Measurements from ENCODE around the gene MMAB. TPM values are rescaled to one million over a fixed set of nuclear protein-coding genes. Genes with fewer than 3 reads are reported as not detected.

Gene MMAB
- total RNA-seq, 4 donors from 2014 or later = 4.4 to 18.7 (median 11.9) TPM

DNA sequence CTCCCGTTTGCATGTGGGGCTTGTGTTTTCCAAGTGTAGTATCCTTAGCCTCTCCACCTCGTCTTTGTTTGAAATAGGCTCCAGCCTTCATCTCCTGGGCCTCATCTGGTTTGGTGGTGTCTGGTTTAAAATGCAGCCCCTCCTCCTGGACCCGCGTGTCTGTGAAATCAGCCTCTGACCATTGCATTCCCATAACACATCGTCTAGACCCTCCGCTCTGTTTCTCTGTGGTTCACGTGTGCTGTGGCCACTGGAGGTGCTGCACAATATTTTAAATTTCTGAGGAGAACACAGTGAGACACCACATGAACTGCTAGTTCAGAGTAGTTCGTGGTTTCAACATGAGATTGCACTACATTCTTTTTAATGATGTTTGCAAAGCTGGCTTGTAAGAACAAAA lies 60.3 kb downstream of the MMAB start:
- peaks cover 0 to 64% (median 27%) of the 10 kb centered on the region in 4 donors for H3K36me3 ChIP-seq
- WGBS, 2 donors (ENCODE audit: low coverage in 1 of 2) = 74 to 86% methylated on average over 5 to 8 of the region's 8 CpGs
- in situ Hi-C loops (cut with MboI; ENCODE audit: low pct_ligation_motif_present in 1 of 4, low pct_unique_long_range_greater_than_20kb in 1 of 4, low sequenced_read_pairs in 3 of 4) = loop anchor here in 1 of 4 donors (10.0 kb wide), 1 partner anchor 262 kb away; no protein-coding TSS in a partner anchor

DNA sequence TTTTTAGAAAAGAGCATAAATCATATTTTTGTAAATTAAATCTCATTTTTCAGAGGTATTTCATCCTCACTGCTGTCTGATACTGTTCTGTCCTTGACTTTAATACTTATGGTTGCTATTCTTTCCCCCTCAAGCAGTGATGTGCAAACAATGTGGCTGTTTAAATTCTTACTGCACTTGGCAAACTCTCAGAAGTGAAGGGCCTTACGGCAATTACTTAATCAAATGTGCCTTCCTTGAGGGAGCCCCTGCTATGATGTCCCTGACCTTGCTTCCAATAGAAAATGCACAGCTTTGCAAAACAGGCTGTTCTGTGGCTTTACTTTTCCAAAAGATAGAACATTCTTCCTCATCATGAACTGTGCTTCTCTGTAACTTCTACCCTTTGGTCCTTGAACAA lies 60.7 kb downstream of the MMAB start:
- intact Hi-C loops (cut with DNase I; ENCODE audit: low total_unique reads) = no loop called here
- Histone ChIP-seq H3K9me3 (no peaks in the 10 kb centered on the region), H3K27ac (no peak overlapping the region), H3K4me1 (no peaks in the 10 kb centered on the region), H3K4me3 (no peak overlapping the region), H3K36me3 (peaks cover 0 to 67% (median 25%) of the 10 kb centered on the region in 4 donors), H3K27me3 (no peaks in the 10 kb centered on the region)
- in situ Hi-C loops (cut with MboI; ENCODE audit: low pct_ligation_motif_present in 1 of 4, low pct_unique_long_range_greater_than_20kb in 1 of 4, low sequenced_read_pairs in 3 of 4) = loop anchor here in 1 of 4 donors (10.0 kb wide), 1 partner anchor 262 kb away; no protein-coding TSS in a partner anchor
- TF ChIP-seq POLR2A (IDR thresholded peaks at IDR 0.05) (no peak), EP300 (IDR thresholded peaks at IDR 0.05; ENCODE audit: low read depth) (no peak), POLR2AphosphoS5 (IDR thresholded peaks at IDR 0.05) (no peak)
- TF ChIP-seq, protein P1, sequence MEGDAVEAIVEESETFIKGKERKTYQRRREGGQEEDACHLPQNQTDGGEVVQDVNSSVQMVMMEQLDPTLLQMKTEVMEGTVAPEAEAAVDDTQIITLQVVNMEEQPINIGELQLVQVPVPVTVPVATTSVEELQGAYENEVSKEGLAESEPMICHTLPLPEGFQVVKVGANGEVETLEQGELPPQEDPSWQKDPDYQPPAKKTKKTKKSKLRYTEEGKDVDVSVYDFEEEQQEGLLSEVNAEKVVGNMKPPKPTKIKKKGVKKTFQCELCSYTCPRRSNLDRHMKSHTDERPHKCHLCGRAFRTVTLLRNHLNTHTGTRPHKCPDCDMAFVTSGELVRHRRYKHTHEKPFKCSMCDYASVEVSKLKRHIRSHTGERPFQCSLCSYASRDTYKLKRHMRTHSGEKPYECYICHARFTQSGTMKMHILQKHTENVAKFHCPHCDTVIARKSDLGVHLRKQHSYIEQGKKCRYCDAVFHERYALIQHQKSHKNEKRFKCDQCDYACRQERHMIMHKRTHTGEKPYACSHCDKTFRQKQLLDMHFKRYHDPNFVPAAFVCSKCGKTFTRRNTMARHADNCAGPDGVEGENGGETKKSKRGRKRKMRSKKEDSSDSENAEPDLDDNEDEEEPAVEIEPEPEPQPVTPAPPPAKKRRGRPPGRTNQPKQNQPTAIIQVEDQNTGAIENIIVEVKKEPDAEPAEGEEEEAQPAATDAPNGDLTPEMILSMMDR (IDR thresholded peaks at IDR 0.05) = no peak
- no peak for DNase-seq
- 84% methylated on average over 1 of the region's 1 CpG; no CpG with 5 or more reads in 1 of the 2 donors for WGBS, 2 donors (ENCODE audit: low coverage in 1 of 2)

More for the DNA sequence above, 60.3 kb downstream of the MMAB start:
- Histone ChIP-seq H3K27ac (no peak overlapping the region), H3K27me3 (no peaks in the 10 kb centered on the region), H3K4me3 (no peak overlapping the region), H3K9me3 (no peaks in the 10 kb centered on the region), H3K4me1 (no peaks in the 10 kb centered on the region)
- no peak for TF ChIP-seq EP300 (IDR thresholded peaks at IDR 0.05; ENCODE audit: low read depth)
- no peak for TF ChIP-seq POLR2AphosphoS5 (IDR thresholded peaks at IDR 0.05)
- TF ChIP-seq, protein P1 (IDR thresholded peaks at IDR 0.05) = no peak
- DNase-seq = no peak
- intact Hi-C loops (cut with DNase I; ENCODE audit: low total_unique reads) = no loop called here

DNA sequence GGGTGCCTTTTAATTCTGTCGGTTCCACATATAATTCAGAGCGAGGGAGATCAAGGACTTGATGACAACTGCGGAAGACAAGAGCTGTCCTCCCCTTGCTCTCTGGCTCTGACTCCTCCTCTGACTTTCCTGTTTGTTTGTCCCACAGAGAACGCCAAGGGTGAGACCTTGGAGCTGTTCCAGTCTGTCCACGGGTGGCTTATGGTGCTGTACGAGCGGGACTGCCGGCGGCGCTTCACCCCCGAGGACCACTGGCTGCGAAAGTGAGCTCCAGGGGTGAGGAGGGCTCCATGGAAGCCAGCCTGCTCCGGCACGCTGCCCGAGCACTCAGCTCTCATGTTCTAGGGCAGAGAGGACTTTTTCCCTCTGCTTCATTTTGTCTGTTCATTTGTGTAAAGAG lies 63.1 kb downstream of the MMAB start:
- no peak for TF ChIP-seq EP300 (IDR thresholded peaks at IDR 0.05; ENCODE audit: low read depth)
- TF ChIP-seq, protein P1 (IDR thresholded peaks at IDR 0.05) = no peak
- TF ChIP-seq POLR2AphosphoS5 (IDR thresholded peaks at IDR 0.05) = no peak
- no peak for TF ChIP-seq POLR2A (IDR thresholded peaks at IDR 0.05)
- no peaks in the 10 kb centered on the region for H3K4me1 ChIP-seq
- H3K36me3 ChIP-seq = peaks cover 0 to 66% (median 24%) of the 10 kb centered on the region in 4 donors
- no peaks in the 10 kb centered on the region for H3K9me3 ChIP-seq
- H3K4me3 ChIP-seq = no peak overlapping the region
- no peak for DNase-seq
- WGBS, 2 donors (ENCODE audit: low coverage in 1 of 2) = 91% methylated on average over 15 of the region's 15 CpGs; no CpG with 5 or more reads in 1 of the 2 donors
- intact Hi-C loops (cut with DNase I; ENCODE audit: low total_unique reads) (no loop called here), in situ Hi-C loops (cut with MboI; ENCODE audit: low pct_ligation_motif_present in 1 of 4, low pct_unique_long_range_greater_than_20kb in 1 of 4, low sequenced_read_pairs in 3 of 4) (loop anchor here in 1 of 4 donors (10.0 kb wide), 1 partner anchor 265 kb away; no protein-coding TSS in a partner anchor)
- H3K27me3 ChIP-seq = no peaks in the 10 kb centered on the region
- no peak overlapping the region for H3K27ac ChIP-seq

DNA sequence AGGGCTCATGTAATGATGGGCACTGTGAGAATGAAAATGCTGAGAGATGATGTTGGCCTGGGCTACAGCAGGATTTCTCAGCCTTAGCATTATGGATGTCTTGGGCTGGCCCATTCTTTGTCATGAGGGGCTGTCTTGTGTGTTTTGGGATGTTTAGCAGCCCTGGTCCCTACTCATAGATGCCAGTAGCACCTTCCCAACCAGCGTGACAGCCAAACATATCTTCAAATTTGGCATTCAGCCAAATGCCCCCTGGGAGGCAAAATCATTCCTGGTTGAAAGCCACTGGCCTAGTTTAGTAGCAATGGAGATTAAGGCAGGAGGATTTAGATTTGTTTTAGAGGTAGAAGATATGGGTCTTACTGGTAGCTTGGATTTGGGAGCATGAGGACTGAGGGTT lies 69.2 kb downstream of the MMAB start:
- Histone ChIP-seq H3K36me3 (peaks cover 0 to 84% (median 34%) of the 10 kb centered on the region in 4 donors), H3K27ac (no peak overlapping the region), H3K4me1 (no peaks in the 10 kb centered on the region), H3K9me3 (no peaks in the 10 kb centered on the region), H3K4me3 (no peak overlapping the region), H3K27me3 (no peaks in the 10 kb centered on the region)
- WGBS, 2 donors (ENCODE audit: low coverage in 1 of 2) = 63% methylated on average over 1 of the region's 1 CpG; no CpG with 5 or more reads in 1 of the 2 donors
- no peak for DNase-seq
- in situ Hi-C loops (cut with MboI; ENCODE audit: low pct_ligation_motif_present in 1 of 4, low pct_unique_long_range_greater_than_20kb in 1 of 4, low sequenced_read_pairs in 3 of 4) = no loop called here
- intact Hi-C loops (cut with DNase I; ENCODE audit: low total_unique reads) = no loop called here
- TF ChIP-seq EP300 (IDR thresholded peaks at IDR 0.05; ENCODE audit: low read depth) = no peak
- TF ChIP-seq, protein P1 (IDR thresholded peaks at IDR 0.05) = no peak
- no peak for TF ChIP-seq POLR2A (IDR thresholded peaks at IDR 0.05)
- TF ChIP-seq POLR2AphosphoS5 (IDR thresholded peaks at IDR 0.05) = no peak

Other genes with a start within 250 kb of the MMAB start
- not detected for gene MYO1H, start 225.6 kb downstream of the MMAB start, total RNA-seq
- gene KCTD10, start 96.2 kb downstream of the MMAB start, total RNA-seq = 100 to 1,000 TPM in 1 of 4 donors, 10 to 100 TPM in 3; 67.2 to 126 (median 79.5) TPM
- gene UBE3B, start 95.9 kb downstream of the MMAB start, total RNA-seq = 10 to 100 TPM; 34.4 to 73.0 (median 71.6) TPM
- 100 to 1,000 TPM in 1 of 4 donors, 10 to 100 TPM in 3; 17.2 to 157 (median 25.4) TPM for gene MVK, start 290 bp upstream of the MMAB start, total RNA-seq
- 1 to 10 TPM; 1.4 to 3.0 (median 1.8) TPM for gene FAM222A, start 140.3 kb upstream of the MMAB start, total RNA-seq

Measured in transverse colon (tissue), 4 donors.